AG10803 (cell line): ENCODE results near the gene ATG9A.

ENCODE experiments used
- DNase-seq: peaks from one replicate; pipeline ENCODE4 v3.0.0; 2010; ENCODE audit warnings: low read depth
- H3K4me3 ChIP-seq: 2 replicates; pipeline ENCODE4 v1.5.1; 2011; ENCODE audit warnings: mild to moderate bottlenecking, low read length, control low read depth
- TF ChIP-seq, protein P1 (sequence below): conservative IDR thresholded peaks from 2 replicates; pipeline ENCODE4 v1.5.1; 2011; ENCODE audit warnings: mild to moderate bottlenecking, low read length, control low read depth, inconsistent platforms

Gene ATG9A

DNA sequence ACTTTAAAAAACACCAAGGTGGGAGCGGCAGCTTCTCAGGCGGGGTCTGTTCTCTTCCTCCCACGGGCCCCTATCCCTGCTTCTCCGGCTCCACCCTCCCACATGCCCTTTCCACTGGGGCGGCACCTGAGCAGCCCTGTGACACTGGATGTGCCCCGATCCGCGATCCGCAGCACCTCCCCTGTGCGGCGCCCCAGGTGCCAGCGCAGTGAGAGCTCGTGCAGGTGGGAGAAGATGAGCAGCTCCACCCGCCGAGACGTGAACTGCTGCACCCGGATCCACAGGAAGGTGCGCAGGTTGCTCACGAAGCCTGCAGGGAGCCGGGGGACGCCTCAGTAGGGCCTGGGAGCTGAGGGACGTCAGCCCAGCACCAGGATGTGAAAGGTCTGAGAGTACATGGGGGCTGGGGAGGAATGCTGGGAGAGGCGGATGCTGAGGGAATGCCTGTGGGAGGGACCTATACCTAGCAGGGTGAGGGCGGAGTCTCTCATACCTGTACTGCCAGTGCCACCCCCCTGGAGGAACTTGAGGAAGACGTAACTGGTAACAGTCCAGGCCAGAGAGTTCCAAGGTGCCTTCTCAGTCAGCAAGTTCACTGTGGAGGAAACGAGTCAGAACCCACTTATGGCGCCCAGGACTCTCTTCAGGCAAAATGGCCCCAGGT lies 13.4 kb downstream of the ATG9A start:
- H3K4me3 ChIP-seq = no peak overlapping the region
- no peak for DNase-seq
- TF ChIP-seq, protein P1, sequence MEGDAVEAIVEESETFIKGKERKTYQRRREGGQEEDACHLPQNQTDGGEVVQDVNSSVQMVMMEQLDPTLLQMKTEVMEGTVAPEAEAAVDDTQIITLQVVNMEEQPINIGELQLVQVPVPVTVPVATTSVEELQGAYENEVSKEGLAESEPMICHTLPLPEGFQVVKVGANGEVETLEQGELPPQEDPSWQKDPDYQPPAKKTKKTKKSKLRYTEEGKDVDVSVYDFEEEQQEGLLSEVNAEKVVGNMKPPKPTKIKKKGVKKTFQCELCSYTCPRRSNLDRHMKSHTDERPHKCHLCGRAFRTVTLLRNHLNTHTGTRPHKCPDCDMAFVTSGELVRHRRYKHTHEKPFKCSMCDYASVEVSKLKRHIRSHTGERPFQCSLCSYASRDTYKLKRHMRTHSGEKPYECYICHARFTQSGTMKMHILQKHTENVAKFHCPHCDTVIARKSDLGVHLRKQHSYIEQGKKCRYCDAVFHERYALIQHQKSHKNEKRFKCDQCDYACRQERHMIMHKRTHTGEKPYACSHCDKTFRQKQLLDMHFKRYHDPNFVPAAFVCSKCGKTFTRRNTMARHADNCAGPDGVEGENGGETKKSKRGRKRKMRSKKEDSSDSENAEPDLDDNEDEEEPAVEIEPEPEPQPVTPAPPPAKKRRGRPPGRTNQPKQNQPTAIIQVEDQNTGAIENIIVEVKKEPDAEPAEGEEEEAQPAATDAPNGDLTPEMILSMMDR = no peak

DNA sequence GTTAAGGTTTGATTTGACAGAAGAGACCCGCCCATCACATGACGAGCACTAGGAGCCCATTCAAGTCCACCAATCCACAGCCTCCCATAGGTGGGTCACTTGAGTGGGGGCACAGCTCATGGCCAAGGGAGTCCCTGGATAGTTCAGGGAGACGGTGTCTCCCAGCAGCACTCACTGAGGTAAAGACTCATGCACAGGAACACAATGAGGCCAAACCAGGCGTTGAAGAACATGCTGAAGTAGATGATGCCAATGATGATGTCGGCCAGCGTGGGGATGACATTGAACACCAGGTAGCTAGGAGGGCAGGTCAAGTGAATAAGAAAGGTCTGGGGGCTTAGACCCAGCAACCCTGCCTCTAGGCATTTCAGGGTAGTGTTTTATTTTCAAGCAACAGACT lies 14.7 kb downstream of the ATG9A start:
- TF ChIP-seq, protein P1 = no peak
- H3K4me3 ChIP-seq = no peak overlapping the region
- no peak for DNase-seq

DNA sequence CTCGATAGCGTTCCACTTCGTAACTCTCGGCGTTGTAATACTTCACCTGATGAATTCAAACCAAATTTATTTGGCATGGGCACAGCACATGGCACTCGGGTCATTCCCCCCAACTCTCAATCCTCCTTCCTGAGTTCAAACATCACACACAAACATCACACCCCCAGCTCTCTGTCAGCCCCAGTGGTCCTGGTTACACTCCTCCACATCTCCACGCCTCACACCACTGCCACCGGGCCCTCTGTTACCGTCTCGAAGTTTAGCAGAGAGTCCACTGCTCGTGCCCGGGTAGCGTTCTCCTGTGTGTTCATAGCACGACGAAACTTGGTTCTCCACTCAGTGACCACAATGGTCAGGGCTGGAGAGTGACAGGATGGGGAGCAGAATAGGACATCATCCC lies 15.3 kb downstream of the ATG9A start:
- no peak overlapping the region for H3K4me3 ChIP-seq
- DNase-seq = no peak
- TF ChIP-seq, protein P1 = no peak

DNA sequence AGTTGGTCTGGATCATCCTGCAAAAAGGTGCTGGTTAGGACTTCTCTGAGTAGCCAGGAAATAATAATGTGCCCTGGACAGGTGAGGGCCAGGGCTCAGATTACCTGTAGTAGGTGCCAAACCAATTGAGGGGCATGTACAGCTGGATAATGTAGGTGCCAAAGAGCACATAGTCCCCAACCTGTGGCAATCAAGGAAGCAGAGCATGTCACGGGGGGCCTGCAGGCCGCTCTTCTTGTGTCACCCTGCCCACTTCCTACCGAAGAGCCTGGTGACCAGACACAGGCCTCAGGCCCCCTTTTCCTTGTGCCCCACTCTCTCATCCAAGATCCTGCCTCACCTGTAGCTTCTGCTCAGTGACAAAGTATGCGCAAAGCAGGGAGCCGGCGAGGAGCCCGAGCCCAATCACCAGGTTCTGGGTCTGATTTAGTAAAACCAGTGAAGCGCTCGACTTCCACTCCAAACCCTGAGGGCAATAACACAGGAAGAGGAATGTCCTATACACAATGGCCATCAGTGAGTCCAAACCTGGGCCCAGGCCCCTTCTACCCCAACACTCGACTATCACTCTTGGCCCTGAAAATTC lies 15.9 kb downstream of the ATG9A start:
- H3K4me3 ChIP-seq = no peak overlapping the region
- TF ChIP-seq, protein P1 = no peak
- DNase-seq = no peak

DNA sequence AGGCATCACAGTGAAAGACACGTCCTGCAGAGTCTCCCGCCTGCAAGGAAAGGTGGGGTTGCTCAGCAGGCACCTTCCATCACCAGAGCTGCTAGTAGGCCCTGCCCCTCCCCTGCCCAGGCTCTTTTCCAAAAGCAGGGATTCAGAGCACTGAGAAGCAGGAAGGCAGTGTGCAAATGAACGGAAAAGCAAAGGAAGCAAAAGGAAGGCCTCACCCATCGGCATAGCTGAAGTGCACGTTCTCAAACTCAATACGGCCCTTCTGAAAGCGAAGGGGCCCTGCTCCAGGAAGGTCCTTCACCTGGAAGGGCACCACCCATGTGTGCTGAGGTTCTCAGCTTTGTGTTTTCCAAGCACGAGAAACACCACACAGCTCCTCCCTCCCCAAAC lies 16.4 kb downstream of the ATG9A start:
- DNase-seq = no peak
- no peak overlapping the region for H3K4me3 ChIP-seq
- TF ChIP-seq, protein P1 = no peak

DNA sequence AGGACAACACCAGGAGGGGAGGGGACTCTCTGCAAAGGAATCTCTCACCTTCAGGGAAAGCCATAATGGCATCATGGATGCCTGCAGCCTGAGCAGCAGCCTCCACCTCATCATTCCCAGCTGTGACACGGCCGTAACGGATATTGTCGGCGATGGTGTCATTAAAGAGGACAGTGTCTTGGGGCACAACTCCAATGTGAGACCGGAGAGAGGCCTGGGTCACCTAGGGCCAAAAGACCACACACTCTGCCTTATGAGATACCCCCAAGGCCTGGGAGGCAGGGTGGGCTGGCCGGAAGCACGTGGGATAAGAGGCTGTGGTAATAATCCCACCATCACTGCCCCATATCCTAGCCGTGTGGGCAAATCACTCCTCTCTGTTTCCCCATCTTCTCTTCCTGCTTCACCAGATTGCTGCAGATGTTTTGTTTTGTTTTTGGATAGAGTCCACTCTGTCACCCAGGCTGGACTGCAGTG lies 18.5 kb downstream of the ATG9A start:
- DNase-seq = no peak
- H3K4me3 ChIP-seq = no peak overlapping the region
- TF ChIP-seq, protein P1 = no peak

DNA sequence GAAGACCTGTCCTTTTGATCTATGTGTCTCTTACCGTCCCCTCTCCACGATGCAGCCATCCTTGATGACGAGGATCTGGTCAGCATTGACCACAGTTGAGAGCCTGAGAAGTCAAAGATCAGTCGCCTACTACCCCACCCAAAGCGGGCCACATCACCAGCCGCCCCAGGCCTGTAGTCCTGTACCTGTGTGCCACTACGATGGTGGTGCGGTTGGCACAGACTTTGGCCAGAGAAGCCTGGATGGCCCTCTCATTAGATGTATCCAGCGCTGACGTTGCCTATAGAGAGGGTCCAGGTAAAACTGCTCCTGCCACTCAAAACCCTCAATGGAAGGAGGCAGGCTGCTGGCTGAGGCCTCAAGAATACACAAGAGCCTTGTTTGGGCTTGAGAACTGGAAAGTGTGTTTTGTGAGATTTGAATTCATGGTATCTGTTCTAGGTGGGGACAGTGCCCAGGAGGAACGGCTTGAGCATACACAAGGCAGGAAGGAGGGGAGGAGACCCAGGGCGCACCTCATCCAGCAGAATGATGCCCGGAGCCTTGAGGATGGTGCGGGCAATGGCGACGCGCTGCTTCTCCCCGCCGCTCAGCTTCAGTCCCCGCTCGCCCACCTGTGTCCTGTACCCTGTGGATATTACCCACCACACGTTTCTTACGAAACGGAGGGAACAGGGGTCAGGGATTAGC lies 19.1 kb downstream of the ATG9A start:
- TF ChIP-seq, protein P1 = no peak
- no peak overlapping the region for H3K4me3 ChIP-seq
- DNase-seq = no peak
